Activated CD8-positive, alpha-beta T cell treated with anti-CD3 and anti-CD28 coated beads for 36 hours (primary cell): ENCODE data around the gene RPL5. TPM values are rescaled to one million over a fixed set of nuclear protein-coding genes. Genes with fewer than 3 reads are reported as not detected.
A peak's percentile ranks its signal among the peaks of the same experiment; 100 is the strongest.

Experiments
- ATAC-seq: fragments of 200-7000 bp; cut with Tn5 transposase; one replicate; pipeline ENCODE4 v1.10.0; 2021; ENCODE audit warnings: mild to moderate bottlenecking, moderate library complexity
- CTCF ChIA-PET: fragments of 350-600 bp; sonication (Branson Sonifier 250); formaldehyde crosslinking; loops from one replicate; lab custom pipeline; 2021; ENCODE audit warnings: antibody characterized with exemption; lab: Charles Lee
- POLR2A ChIA-PET: fragments of 350-600 bp; sonication (Branson Sonifier 250); formaldehyde crosslinking; loops from one replicate; lab custom pipeline; 2021; ENCODE audit warnings: antibody characterized with exemption; lab: Charles Lee
- DNase-seq: peaks from one replicate; pipeline ENCODE4 v3.0.0-alpha.2; 2020
- H3K27ac Mint-ChIP-seq: one replicate; pipeline ENCODE4 v1.8.0; 2021; ENCODE audit warnings: mild to moderate bottlenecking, mixed read lengths
- H3K27me3 Mint-ChIP-seq: one replicate; pipeline ENCODE4 v1.8.0; 2021; ENCODE audit warnings: mixed read lengths
- H3K36me3 Mint-ChIP-seq: one replicate; pipeline ENCODE4 v1.8.0; 2021; ENCODE audit warnings: low read depth, mixed read lengths
- H3K4me1 Mint-ChIP-seq: one replicate; pipeline ENCODE4 v1.8.0; 2021; ENCODE audit warnings: low read depth, mixed read lengths
- H3K4me3 Mint-ChIP-seq: one replicate; pipeline ENCODE4 v1.8.0; 2021; ENCODE audit warnings: mild to moderate bottlenecking, moderate library complexity, mixed read lengths
- H3K9me3 Mint-ChIP-seq: one replicate; pipeline ENCODE4 v1.8.0; 2021; ENCODE audit warnings: mixed read lengths
- intact Hi-C: fragments of 100-400 bp; cut with micrococcal nuclease; formaldehyde crosslinking; loops from one replicate; pipeline ENCODE4 v1.10.0; 2022
- total RNA-seq, 2 experiments: library from RNA; stranded (reverse); gene quantifications; one replicate each; pipeline ENCODE4 v1.2.3, GENCODE V29; 2021
- TF ChIP-seq, protein P1 (sequence below): fragments of 200-600 bp; IDR thresholded peaks from one replicate; pipeline ENCODE4 v1.8.0; 2022; ENCODE audit warnings: antibody characterized with exemption, mild to moderate bottlenecking

RPL5 gene
- total RNA-seq, 2 experiments from 2014 or later: 1,782 to 1,792 TPM

DNA sequence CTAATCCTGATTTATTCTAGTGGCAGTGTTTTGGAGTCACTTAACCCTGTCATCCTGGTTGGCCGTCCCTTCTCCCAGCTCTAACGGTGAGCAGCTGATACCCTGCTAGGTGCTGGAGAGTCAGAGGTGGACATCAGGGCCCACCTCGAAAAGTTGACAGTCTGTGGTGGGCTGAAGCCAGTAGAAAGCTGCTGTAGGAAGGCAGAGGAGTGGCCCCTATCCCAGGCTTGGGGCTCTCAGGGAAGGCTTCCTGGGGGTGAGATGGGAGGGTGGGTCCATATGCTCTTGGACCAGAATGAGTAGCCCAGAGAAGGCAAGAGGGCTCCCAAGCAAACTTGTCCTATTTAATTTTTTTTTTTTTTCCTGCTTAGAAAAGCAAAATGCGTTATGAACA, 475 bp upstream of the RPL5 start:
- intact Hi-C loops: no loop called here
- Mint-ChIP-seq H3K4me1 (peaks cover 25% of the 10 kb centered on the region), H3K27me3 (no peaks in the 10 kb centered on the region), H3K36me3 (peaks cover 46% of the 10 kb centered on the region), H3K4me3 (peak overlapping the region; percentile 99), H3K9me3 (no peaks in the 10 kb centered on the region), H3K27ac (peak overlapping the region; percentile 99)
- TF ChIP-seq, protein P1, sequence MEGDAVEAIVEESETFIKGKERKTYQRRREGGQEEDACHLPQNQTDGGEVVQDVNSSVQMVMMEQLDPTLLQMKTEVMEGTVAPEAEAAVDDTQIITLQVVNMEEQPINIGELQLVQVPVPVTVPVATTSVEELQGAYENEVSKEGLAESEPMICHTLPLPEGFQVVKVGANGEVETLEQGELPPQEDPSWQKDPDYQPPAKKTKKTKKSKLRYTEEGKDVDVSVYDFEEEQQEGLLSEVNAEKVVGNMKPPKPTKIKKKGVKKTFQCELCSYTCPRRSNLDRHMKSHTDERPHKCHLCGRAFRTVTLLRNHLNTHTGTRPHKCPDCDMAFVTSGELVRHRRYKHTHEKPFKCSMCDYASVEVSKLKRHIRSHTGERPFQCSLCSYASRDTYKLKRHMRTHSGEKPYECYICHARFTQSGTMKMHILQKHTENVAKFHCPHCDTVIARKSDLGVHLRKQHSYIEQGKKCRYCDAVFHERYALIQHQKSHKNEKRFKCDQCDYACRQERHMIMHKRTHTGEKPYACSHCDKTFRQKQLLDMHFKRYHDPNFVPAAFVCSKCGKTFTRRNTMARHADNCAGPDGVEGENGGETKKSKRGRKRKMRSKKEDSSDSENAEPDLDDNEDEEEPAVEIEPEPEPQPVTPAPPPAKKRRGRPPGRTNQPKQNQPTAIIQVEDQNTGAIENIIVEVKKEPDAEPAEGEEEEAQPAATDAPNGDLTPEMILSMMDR: no peak
- CTCF ChIA-PET: interaction anchor here (0.6 to 2.7 kb wide), 21 partner anchors 10 to 813 kb away, joined by 3 to 25 read pairs (median 4); partner anchors contain the start of genes DIPK1A, EVI5 and MTF2
- POLR2A ChIA-PET: interaction anchor here (0.9 to 2.7 kb wide), 8 partner anchors 11 to 348 kb away, joined by 3 to 30 read pairs (median 6); partner anchors contain the start of genes DIPK1A and EVI5
- ATAC-seq (no peak), DNase-seq (no peak)

DNA sequence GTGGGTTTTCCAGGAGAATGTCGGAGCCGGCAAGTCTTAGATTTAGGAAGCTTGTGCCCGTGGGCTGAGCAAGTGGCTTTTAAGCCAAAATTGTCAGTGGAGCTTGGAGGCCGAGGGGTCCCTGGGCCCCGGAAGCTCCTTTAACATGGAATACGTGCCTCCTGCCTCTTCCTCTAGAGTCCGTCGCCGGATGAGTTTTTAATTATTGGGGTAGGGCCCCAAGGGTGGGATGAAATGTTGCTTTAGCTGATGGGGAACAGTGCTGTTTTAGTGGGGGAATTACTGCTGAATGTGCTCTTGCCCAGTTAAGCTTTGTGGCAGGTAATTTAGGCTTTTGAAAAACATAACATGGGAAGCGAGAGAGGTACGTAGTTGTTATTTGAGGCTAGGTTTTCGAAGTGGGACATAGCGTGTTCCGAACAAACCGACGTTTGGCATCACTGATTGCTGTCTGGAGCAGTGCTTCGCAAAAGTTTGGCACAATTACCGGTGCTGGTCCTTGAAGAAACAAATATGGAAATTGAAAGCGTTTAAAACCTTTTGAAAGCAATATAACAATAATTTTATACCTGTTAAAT, 786 bp downstream of the RPL5 start:
- Mint-ChIP-seq H3K27ac (peak overlapping the region; percentile 99), H3K27me3 (no peaks in the 10 kb centered on the region), H3K9me3 (no peaks in the 10 kb centered on the region), H3K4me1 (peaks cover 35% of the 10 kb centered on the region), H3K4me3 (peak overlapping the region; percentile 99), H3K36me3 (peaks cover 58% of the 10 kb centered on the region)
- intact Hi-C loops: no loop called here
- ChIA-PET POLR2A (interaction anchor here (0.6 to 2.7 kb wide), 16 partner anchors 9 to 513 kb away, joined by 3 to 30 read pairs (median 4); partner anchors contain the start of genes DIPK1A, EVI5 and MTF2), CTCF (interaction anchor here (0.7 to 2.7 kb wide), 20 partner anchors 9 to 349 kb away, joined by 3 to 25 read pairs (median 4); partner anchors contain the start of genes DIPK1A and MTF2)
- DNase-seq (no peak), ATAC-seq (no peak)
- TF ChIP-seq, protein P1: no peak

DNA sequence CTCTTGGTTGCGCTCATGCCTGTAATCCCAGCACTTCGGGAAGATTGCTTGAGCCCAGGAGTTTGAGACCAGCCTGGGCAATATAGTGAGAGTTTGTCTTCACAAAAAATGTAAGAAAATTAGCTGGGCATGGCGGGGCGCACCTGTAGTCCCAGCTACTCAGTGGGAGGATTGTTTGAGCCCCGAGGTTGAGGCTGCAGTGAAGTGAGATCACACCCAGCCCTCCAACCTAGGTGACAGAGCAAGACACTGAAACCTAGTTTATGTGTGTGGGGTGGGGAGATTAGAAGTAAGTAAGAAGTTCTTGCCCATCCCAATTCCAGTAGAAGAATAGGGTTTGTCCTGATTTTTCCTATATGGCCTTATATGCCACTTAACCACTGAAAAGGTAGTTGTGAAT, 2.0 kb downstream of the RPL5 start:
- Mint-ChIP-seq H3K36me3 (peaks cover 71% of the 10 kb centered on the region), H3K4me3 (peak overlapping the region; percentile 99), H3K4me1 (peaks cover 47% of the 10 kb centered on the region), H3K27ac (peak overlapping the region; percentile 99), H3K9me3 (no peaks in the 10 kb centered on the region), H3K27me3 (no peaks in the 10 kb centered on the region)
- CTCF ChIA-PET: no interaction called here
- POLR2A ChIA-PET: interaction anchor here (0.6 to 2.0 kb wide), 5 partner anchors 9 to 436 kb away, joined by 3 to 9 read pairs (median 5); no protein-coding TSS in a partner anchor
- TF ChIP-seq, protein P1: no peak
- intact Hi-C loops: no loop called here
- ATAC-seq (no peak), DNase-seq (peak; percentile 38)

DNA sequence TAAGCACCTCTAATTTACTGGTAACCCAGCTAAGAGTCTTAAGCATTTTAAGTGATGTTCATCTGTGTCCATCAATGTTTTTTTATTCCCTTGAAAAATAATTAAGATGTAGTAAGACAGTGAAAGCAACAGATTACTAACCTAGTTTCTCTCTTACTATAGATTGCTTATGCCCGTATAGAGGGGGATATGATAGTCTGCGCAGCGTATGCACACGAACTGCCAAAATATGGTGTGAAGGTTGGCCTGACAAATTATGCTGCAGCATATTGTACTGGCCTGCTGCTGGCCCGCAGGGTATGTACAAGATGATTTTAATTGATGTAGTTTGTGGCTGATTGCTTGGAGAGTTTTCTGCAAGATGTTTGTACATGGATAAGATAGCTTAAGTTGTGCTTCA, 2.8 kb downstream of the RPL5 start:
- POLR2A ChIA-PET: interaction anchor here (1.4 to 2.0 kb wide), 4 partner anchors 9 to 349 kb away, joined by 3 to 9 read pairs (median 5); no protein-coding TSS in a partner anchor
- no peaks in the 10 kb centered on the region for H3K27me3 Mint-ChIP-seq
- ATAC-seq (no peak), DNase-seq (no peak)
- TF ChIP-seq, protein P1: no peak
- no peaks in the 10 kb centered on the region for H3K9me3 Mint-ChIP-seq
- peaks cover 53% of the 10 kb centered on the region for H3K4me1 Mint-ChIP-seq
- intact Hi-C loops: no loop called here
- peaks cover 78% of the 10 kb centered on the region for H3K36me3 Mint-ChIP-seq
- CTCF ChIA-PET: interaction anchor here (1.1 to 1.2 kb wide), 2 partner anchors 24 to 159 kb away, joined by 3 to 4 read pairs; no protein-coding TSS in a partner anchor
- H3K27ac Mint-ChIP-seq: peak overlapping the region; percentile 99
- H3K4me3 Mint-ChIP-seq: peak overlapping the region; percentile 99

DNA sequence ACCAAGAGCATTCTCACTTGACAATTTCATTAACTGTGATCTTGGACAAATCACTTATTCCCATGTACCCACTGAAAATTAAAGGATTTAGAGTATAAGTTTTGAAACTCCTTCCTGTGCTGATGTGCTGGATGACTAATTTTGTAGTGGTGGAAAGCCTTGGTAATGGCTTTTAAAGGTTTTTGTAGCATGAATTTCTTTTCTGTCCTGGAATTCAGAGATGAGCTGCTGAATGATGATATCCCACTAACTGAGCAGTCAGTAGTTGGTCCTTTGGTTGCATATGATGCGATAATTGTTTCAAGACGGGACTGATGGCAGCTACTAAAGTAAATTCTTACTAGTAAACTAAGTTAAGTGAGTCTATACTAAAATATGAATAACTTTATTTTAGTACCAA, 5.2 kb downstream of the RPL5 start:
- Mint-ChIP-seq H3K4me3 (peak overlapping the region; percentile 99), H3K27ac (peak overlapping the region; percentile 99), H3K9me3 (no peaks in the 10 kb centered on the region), H3K36me3 (peaks cover 94% of the 10 kb centered on the region), H3K27me3 (no peaks in the 10 kb centered on the region), H3K4me1 (peaks cover 67% of the 10 kb centered on the region)
- POLR2A ChIA-PET: interaction anchor here (1.0 to 1.7 kb wide), 3 partner anchors 12 to 143 kb away, joined by 3 to 6 read pairs (median 5); no protein-coding TSS in a partner anchor
- TF ChIP-seq, protein P1: no peak
- DNase-seq: no peak
- no peak for ATAC-seq
- CTCF ChIA-PET: interaction anchor here (1.4 to 1.6 kb wide), 4 partner anchors 22 to 272 kb away, joined by 3 to 4 read pairs (median 4); no protein-coding TSS in a partner anchor
- intact Hi-C loops: no loop called here
